Measurements from ENCODE around the gene ABHD12B. TPM values are rescaled to one million over a fixed set of nuclear protein-coding genes. Genes with fewer than 3 reads are reported as not detected.
A peak's percentile ranks its signal among the peaks of the same experiment; 100 is the strongest.

ABHD12B gene
- total RNA-seq, 5 donors from 2014 or later (not counting 1 experiment from before 2014, with no cell fraction given), result not detected

DNA sequence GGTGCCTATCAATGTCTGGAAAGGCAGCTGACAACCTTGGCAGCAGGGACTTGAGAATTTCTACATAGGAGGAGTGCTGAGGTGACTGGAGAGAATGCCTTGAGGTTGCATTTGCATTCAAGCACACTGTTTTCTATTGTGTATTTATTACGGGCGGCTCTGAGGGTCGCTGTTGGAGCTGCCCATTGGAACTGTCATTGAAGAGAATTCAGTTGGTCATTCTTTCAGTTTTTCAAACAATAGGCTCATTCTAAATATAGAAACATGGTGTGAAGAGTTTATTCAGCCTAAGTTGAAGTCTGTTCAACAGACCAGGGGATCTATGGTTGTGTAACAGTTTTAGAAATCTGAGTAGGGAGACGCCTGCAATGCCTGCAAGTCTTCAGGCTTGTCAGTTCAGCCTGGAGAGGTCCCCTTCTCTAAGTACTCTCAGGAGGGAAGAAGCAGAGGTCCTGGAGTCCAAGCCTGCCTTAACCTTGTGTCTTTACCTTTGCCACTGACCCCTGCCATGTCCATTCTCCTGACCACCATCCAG lies 9.8 kb upstream of the ABHD12B start:
- Histone ChIP-seq H3K36me3 (ENCODE audit: control insufficient read depth in 2 of 2, extremely low read depth in 1 of 2, insufficient read depth in 1 of 2, low read length in 1 of 2) (no peaks in the 10 kb centered on the region), H3K4me3 (ENCODE audit: control insufficient read depth in 1 of 2, extremely low read depth in 1 of 2, low read length in 1 of 2) (no peak overlapping the region), H3K4me1 (ENCODE audit: control insufficient read depth in 1 of 2, extremely low read depth in 1 of 2, insufficient read depth in 2 of 2, low read length in 2 of 2) (peaks cover 4 to 8% of the 10 kb centered on the region in 2 experiments), H3K27me3 (replicated peaks in 1 of 2; ENCODE audit: control insufficient read depth in 2 of 2, extremely low read depth in 1 of 2, insufficient read depth in 2 of 2, low read length in 1 of 2) (no peaks in the 10 kb centered on the region), H3K27ac (ENCODE audit: low read length) (no peak overlapping the region), H3K9me3 (no peaks in the 10 kb centered on the region)
- Mint-ChIP-seq H3K36me3 (no peaks in the 10 kb centered on the region), H3K27ac (no peak overlapping the region), H3K9me3 (no peaks in the 10 kb centered on the region), H3K4me3 (no peak overlapping the region), H3K27me3 (peaks cover 11 to 12% of the 10 kb centered on the region in 2 donors), H3K4me1 (peaks cover 10 to 21% (median 15%) of the 10 kb centered on the region in 3 donors)
- DNase-seq (no peak), ATAC-seq (replicated peaks in 1 of 4) (no peak)
- no CpG with 5 or more reads among the region's 4 CpGs for WGBS (ENCODE audit: insufficient coverage)
- CTCF ChIA-PET, result interaction anchor here (1.0 to 4.3 kb wide), 9 partner anchors 13 to 88 kb away, joined by 3 to 132 read pairs (median 6); no protein-coding TSS in a partner anchor
- POLR2A ChIA-PET, result interaction anchor here (0.5 to 0.6 kb wide), 3 partner anchors 62 to 189 kb away, joined by 3 to 7 read pairs (median 3); no protein-coding TSS in a partner anchor

DNA sequence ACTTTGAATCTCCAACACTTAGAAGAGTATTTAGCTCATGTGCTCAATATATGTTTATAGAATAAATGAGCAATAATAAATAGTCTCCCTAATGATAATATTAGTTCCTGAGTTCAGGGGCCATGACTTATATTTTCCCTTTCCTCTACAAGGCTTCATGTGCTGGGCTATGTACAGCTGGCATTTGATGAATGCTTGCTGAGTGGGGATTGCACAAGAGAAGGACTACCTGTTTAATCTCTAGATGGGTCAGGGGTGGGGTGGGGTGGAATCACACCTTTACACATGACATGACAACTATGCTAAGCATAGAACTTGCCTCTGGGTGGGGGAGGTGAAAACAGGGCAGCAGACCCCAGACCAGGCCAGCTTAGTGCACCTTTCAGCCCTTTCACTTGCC lies 7.6 kb upstream of the ABHD12B start:
- no peaks in the 10 kb centered on the region for H3K9me3 ChIP-seq
- no peak overlapping the region for H3K4me3 ChIP-seq (ENCODE audit: control insufficient read depth in 1 of 2, extremely low read depth in 1 of 2, low read length in 1 of 2)
- H3K27me3 ChIP-seq (replicated peaks in 1 of 2; ENCODE audit: control insufficient read depth in 2 of 2, extremely low read depth in 1 of 2, insufficient read depth in 2 of 2, low read length in 1 of 2), result peaks cover 0 to 4% of the 10 kb centered on the region in 2 experiments
- POLR2A ChIA-PET, result no interaction called here
- H3K27ac ChIP-seq (ENCODE audit: low read length), result no peak overlapping the region
- CTCF ChIA-PET, result interaction anchor here in 1 of 2 donors (0.6 kb wide), 1 partner anchor 46 kb away, joined by 5 read pairs; no protein-coding TSS in a partner anchor
- H3K36me3 Mint-ChIP-seq, result no peaks in the 10 kb centered on the region
- H3K4me1 Mint-ChIP-seq, result peaks cover 7 to 20% (median 11%) of the 10 kb centered on the region in 3 donors
- peaks cover 25 to 28% of the 10 kb centered on the region in 2 donors for H3K27me3 Mint-ChIP-seq
- no peaks in the 10 kb centered on the region for H3K9me3 Mint-ChIP-seq
- no peak overlapping the region for H3K4me3 Mint-ChIP-seq
- ATAC-seq (replicated peaks in 1 of 4), result no peak
- no peak overlapping the region for H3K27ac Mint-ChIP-seq
- peaks cover 2 to 6% of the 10 kb centered on the region in 2 experiments for H3K4me1 ChIP-seq (ENCODE audit: control insufficient read depth in 1 of 2, extremely low read depth in 1 of 2, insufficient read depth in 2 of 2, low read length in 2 of 2)
- DNase-seq, result no peak
- no peaks in the 10 kb centered on the region for H3K36me3 ChIP-seq (ENCODE audit: control insufficient read depth in 2 of 2, extremely low read depth in 1 of 2, insufficient read depth in 1 of 2, low read length in 1 of 2)

DNA sequence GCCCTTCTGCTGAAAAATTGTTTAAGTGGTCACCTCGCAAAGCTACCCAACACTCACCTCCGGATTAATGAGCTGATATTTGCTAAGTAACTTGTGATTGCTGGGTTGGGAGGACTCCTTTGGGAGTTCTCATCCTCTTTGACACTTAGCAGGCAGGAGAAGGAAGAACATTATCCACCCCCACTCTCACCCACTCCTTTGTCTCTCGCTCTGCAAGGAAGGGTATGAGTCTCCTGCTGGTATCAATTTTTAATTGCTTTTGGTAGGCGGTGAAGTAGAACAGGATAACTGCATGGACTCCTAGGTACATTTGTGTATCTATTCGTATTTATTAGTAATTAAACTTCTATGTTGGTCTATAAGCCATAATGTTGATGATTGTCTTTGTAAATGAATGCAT lies 6.9 kb upstream of the ABHD12B start:
- POLR2A ChIA-PET, result interaction anchor here in 1 of 2 donors (1.1 kb wide), 1 partner anchor 9 kb away, joined by 3 read pairs; no protein-coding TSS in a partner anchor

DNA sequence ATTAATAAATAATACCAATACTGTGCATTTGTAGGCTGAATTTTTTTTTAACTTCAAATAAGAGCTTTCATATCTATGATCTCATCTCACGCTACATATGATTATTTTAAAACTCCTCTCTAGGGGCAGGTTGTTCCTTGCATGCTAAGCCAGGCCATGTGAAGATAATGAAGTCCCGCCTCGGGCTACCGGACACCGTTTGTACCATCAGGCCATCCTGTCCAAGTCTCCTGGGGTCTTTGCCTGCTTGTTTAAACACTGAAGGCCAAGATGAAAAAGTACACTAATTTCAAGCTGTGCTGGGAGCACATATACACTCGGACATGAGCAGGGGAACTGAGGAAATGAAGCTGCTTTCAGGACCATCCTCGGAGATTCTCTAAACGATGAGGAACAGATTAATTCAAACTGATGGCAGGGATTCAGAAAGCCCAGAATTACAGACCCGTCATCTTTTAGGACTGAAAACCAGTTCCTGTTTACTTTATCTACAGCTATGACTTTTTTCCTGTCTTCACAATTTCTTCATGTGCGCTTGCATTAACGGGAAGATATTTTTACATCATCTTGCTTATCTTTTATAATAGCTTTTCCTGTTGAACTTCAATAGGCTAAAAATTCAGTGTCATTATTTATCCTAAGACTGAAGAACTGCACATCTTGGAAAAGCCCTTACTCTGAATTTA lies 6.3 kb upstream of the ABHD12B start:
- Histone ChIP-seq H3K4me3 (ENCODE audit: control insufficient read depth in 1 of 2, extremely low read depth in 1 of 2, low read length in 1 of 2) (no peak overlapping the region), H3K27ac (ENCODE audit: low read length) (no peak overlapping the region), H3K27me3 (replicated peaks in 1 of 2; ENCODE audit: control insufficient read depth in 2 of 2, extremely low read depth in 1 of 2, insufficient read depth in 2 of 2, low read length in 1 of 2) (peaks cover 4 to 9% of the 10 kb centered on the region in 2 experiments), H3K36me3 (ENCODE audit: control insufficient read depth in 2 of 2, extremely low read depth in 1 of 2, insufficient read depth in 1 of 2, low read length in 1 of 2) (no peaks in the 10 kb centered on the region), H3K4me1 (ENCODE audit: control insufficient read depth in 1 of 2, extremely low read depth in 1 of 2, insufficient read depth in 2 of 2, low read length in 2 of 2) (no peaks in the 10 kb centered on the region), H3K9me3 (no peaks in the 10 kb centered on the region)
- ATAC-seq (replicated peaks in 1 of 4), result no peak
- no peak overlapping the region for H3K27ac Mint-ChIP-seq
- 73% methylated on average over 7 of the region's 11 CpGs for WGBS (ENCODE audit: insufficient coverage)
- peaks cover 38 to 40% of the 10 kb centered on the region in 2 donors for H3K27me3 Mint-ChIP-seq
- no peaks in the 10 kb centered on the region for H3K9me3 Mint-ChIP-seq
- ChIA-PET POLR2A (interaction anchor here in 1 of 2 donors (1.1 kb wide), 1 partner anchor 10 kb away, joined by 3 read pairs; no protein-coding TSS in a partner anchor), CTCF (interaction anchor here in 1 of 2 donors (1.3 kb wide), 1 partner anchor 10 kb away, joined by 4 read pairs; no protein-coding TSS in a partner anchor)
- peaks cover 0 to 14% (median 5%) of the 10 kb centered on the region in 3 donors for H3K4me1 Mint-ChIP-seq
- H3K4me3 Mint-ChIP-seq, result no peak overlapping the region
- DNase-seq, result no peak
- no peaks in the 10 kb centered on the region for H3K36me3 Mint-ChIP-seq

More for the DNA sequence above, 6.9 kb upstream of the ABHD12B start:
- Histone ChIP-seq H3K4me3 (ENCODE audit: control insufficient read depth in 1 of 2, extremely low read depth in 1 of 2, low read length in 1 of 2) (no peak overlapping the region), H3K27me3 (replicated peaks in 1 of 2; ENCODE audit: control insufficient read depth in 2 of 2, extremely low read depth in 1 of 2, insufficient read depth in 2 of 2, low read length in 1 of 2) (peaks cover 1 to 4% of the 10 kb centered on the region in 2 experiments), H3K36me3 (ENCODE audit: control insufficient read depth in 2 of 2, extremely low read depth in 1 of 2, insufficient read depth in 1 of 2, low read length in 1 of 2) (no peaks in the 10 kb centered on the region), H3K27ac (ENCODE audit: low read length) (no peak overlapping the region), H3K9me3 (no peaks in the 10 kb centered on the region), H3K4me1 (ENCODE audit: control insufficient read depth in 1 of 2, extremely low read depth in 1 of 2, insufficient read depth in 2 of 2, low read length in 2 of 2) (peaks cover 0 to 1% of the 10 kb centered on the region in 2 experiments)
- Mint-ChIP-seq H3K27ac (no peak overlapping the region), H3K36me3 (no peaks in the 10 kb centered on the region), H3K27me3 (peaks cover 32 to 35% of the 10 kb centered on the region in 2 donors), H3K9me3 (no peaks in the 10 kb centered on the region), H3K4me3 (no peak overlapping the region), H3K4me1 (peaks cover 5 to 16% (median 6%) of the 10 kb centered on the region in 3 donors)
- no CpG with 5 or more reads among the region's 5 CpGs for WGBS (ENCODE audit: insufficient coverage)
- ATAC-seq (replicated peaks in 1 of 4) (no peak), DNase-seq (no peak)
- CTCF ChIA-PET, result interaction anchor here in 1 of 2 donors (1.3 kb wide), 1 partner anchor 11 kb away, joined by 4 read pairs; no protein-coding TSS in a partner anchor

DNA sequence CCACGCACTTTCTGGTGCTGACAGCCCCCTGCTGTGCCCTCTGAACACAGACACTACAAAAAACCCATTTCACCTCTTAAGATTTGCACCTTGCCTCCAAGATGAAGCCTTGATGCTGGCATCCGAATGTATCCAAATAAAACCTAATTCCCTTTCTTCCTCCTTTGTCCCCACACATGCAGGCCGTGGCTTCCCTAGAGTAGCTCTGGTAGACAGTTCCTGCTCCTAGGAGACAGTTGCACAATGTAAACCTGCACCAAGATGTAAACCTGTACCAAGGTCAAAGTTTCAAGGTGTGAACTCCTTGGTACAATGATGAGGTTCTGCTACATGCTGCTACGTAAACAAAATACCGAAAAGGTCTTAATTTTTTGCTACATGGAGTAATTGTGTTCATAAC lies 625 bp upstream of the ABHD12B start:
- no peak overlapping the region for H3K27ac ChIP-seq (ENCODE audit: low read length)
- WGBS (ENCODE audit: insufficient coverage), result 76% methylated on average over 3 of the region's 5 CpGs
- peak overlapping the region in 1 of 2 donors; percentile 2 for H3K27ac Mint-ChIP-seq
- no peak for ATAC-seq (replicated peaks in 1 of 4)
- no peaks in the 10 kb centered on the region for H3K9me3 ChIP-seq
- peaks cover 8 to 30% of the 10 kb centered on the region in 2 experiments for H3K27me3 ChIP-seq (replicated peaks in 1 of 2; ENCODE audit: control insufficient read depth in 2 of 2, extremely low read depth in 1 of 2, insufficient read depth in 2 of 2, low read length in 1 of 2)
- no peaks in the 10 kb centered on the region for H3K36me3 ChIP-seq (ENCODE audit: control insufficient read depth in 2 of 2, extremely low read depth in 1 of 2, insufficient read depth in 1 of 2, low read length in 1 of 2)
- DNase-seq, result no peak
- H3K4me1 ChIP-seq (ENCODE audit: control insufficient read depth in 1 of 2, extremely low read depth in 1 of 2, insufficient read depth in 2 of 2, low read length in 2 of 2), result peaks cover 11 to 23% of the 10 kb centered on the region in 2 experiments
- H3K4me3 ChIP-seq (ENCODE audit: control insufficient read depth in 1 of 2, extremely low read depth in 1 of 2, low read length in 1 of 2), result no peak overlapping the region
- no peaks in the 10 kb centered on the region for H3K9me3 Mint-ChIP-seq
- peak overlapping the region in 1 of 3 donors; percentile 55 for H3K4me3 Mint-ChIP-seq
- ChIA-PET POLR2A (no interaction called here), CTCF (interaction anchor here in 1 of 2 donors (0.6 kb wide), 1 partner anchor 10 kb away, joined by 3 read pairs; no protein-coding TSS in a partner anchor)
- peaks cover 33 to 44% (median 44%) of the 10 kb centered on the region in 3 donors for H3K4me1 Mint-ChIP-seq
- H3K27me3 Mint-ChIP-seq, result peaks cover 68% of the 10 kb centered on the region in 2 donors
- no peaks in the 10 kb centered on the region for H3K36me3 Mint-ChIP-seq

DNA sequence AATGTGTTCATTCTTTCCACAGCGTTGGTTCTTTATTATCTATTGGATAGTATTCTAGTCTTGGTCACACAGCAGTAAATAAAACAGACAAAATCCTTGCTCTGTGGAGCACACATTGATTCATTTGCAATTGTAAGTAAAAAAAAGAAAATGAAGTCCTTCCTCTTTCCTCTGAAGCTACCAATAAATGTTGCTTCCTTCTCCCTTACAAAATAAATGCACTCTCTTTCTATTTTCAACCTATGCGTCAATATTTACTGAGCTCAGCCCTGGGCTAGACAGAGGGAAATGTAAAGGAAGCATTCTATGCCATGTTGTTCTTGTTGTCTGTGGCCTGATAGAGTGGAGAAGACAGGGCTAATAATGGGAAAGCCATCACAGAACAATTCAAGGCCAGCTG lies 2.9 kb downstream of the ABHD12B start:
- Mint-ChIP-seq H3K4me3 (peak overlapping the region; percentile 21 to 63 (median 52)), H3K27me3 (peaks cover 41 to 45% of the 10 kb centered on the region in 2 donors), H3K4me1 (peaks cover 34 to 46% (median 45%) of the 10 kb centered on the region in 3 donors), H3K36me3 (no peaks in the 10 kb centered on the region), H3K27ac (peak overlapping the region in 1 of 2 donors; percentile 21), H3K9me3 (no peaks in the 10 kb centered on the region)
- no peak overlapping the region for H3K27ac ChIP-seq (ENCODE audit: low read length)
- peaks cover 11 to 23% of the 10 kb centered on the region in 2 experiments for H3K4me1 ChIP-seq (ENCODE audit: control insufficient read depth in 1 of 2, extremely low read depth in 1 of 2, insufficient read depth in 2 of 2, low read length in 2 of 2)
- H3K9me3 ChIP-seq, result no peaks in the 10 kb centered on the region
- CTCF ChIA-PET, result interaction anchor here (0.6 to 1.7 kb wide), 5 partner anchors 9 to 332 kb away, joined by 3 to 6 read pairs (median 4); no protein-coding TSS in a partner anchor
- DNase-seq (no peak), ATAC-seq (replicated peaks in 1 of 4) (no peak)
- H3K27me3 ChIP-seq (replicated peaks in 1 of 2; ENCODE audit: control insufficient read depth in 2 of 2, extremely low read depth in 1 of 2, insufficient read depth in 2 of 2, low read length in 1 of 2), result peaks cover 8 to 26% of the 10 kb centered on the region in 2 experiments
- no CpG with 5 or more reads among the region's 2 CpGs for WGBS (ENCODE audit: insufficient coverage)
- H3K4me3 ChIP-seq (ENCODE audit: control insufficient read depth in 1 of 2, extremely low read depth in 1 of 2, low read length in 1 of 2), result no peak overlapping the region
- POLR2A ChIA-PET, result no interaction called here
- no peaks in the 10 kb centered on the region for H3K36me3 ChIP-seq (ENCODE audit: control insufficient read depth in 2 of 2, extremely low read depth in 1 of 2, insufficient read depth in 1 of 2, low read length in 1 of 2)
